Activated B cell treated with CpG ODN at 0.5 μM for 24 hours (primary cell): ENCODE measurements around the gene PRKG1. TPM values are rescaled to one million over a fixed set of nuclear protein-coding genes. Genes with fewer than 3 reads are reported as not detected.

Experiments
- ATAC-seq: fragments of 200-7000 bp; cut with Tn5 transposase; one replicate; pipeline ENCODE4 v1.10.0; 2021; ENCODE audit warnings: low read depth, mild to moderate bottlenecking, moderate library complexity
- CTCF ChIA-PET: fragments of 350-600 bp; sonication (Branson Sonifier 250); formaldehyde crosslinking; loops from one replicate; lab custom pipeline; 2021; ENCODE audit warnings: antibody characterized with exemption; lab: Charles Lee
- POLR2A ChIA-PET: fragments of 350-600 bp; sonication (Branson Sonifier 250); formaldehyde crosslinking; loops from one replicate; lab custom pipeline; 2021; ENCODE audit warnings: antibody characterized with exemption; lab: Charles Lee
- DNase-seq: peaks from one replicate; pipeline ENCODE4 v3.0.0; 2022
- H3K27ac Mint-ChIP-seq: one replicate; pipeline ENCODE4 v1.8.0; 2020; ENCODE audit warnings: mixed read lengths
- H3K27me3 Mint-ChIP-seq: one replicate; pipeline ENCODE4 v1.8.0; 2021; ENCODE audit warnings: mixed read lengths
- H3K36me3 Mint-ChIP-seq: one replicate; pipeline ENCODE4 v1.8.0; 2021; ENCODE audit warnings: low read depth, mixed read lengths
- H3K4me1 Mint-ChIP-seq: one replicate; pipeline ENCODE4 v1.8.0; 2021; ENCODE audit warnings: mixed read lengths
- H3K4me3 Mint-ChIP-seq: one replicate; pipeline ENCODE4 v1.8.0; 2020; ENCODE audit warnings: mild to moderate bottlenecking, mixed read lengths
- H3K9me3 Mint-ChIP-seq: one replicate; pipeline ENCODE4 v1.8.0; 2020; ENCODE audit warnings: mixed read lengths
- CTCF ChIP-seq: fragments of 200-600 bp; IDR thresholded peaks from one replicate; pipeline ENCODE4 v1.8.0; 2022; ENCODE audit warnings: antibody characterized with exemption, mild to moderate bottlenecking
- intact Hi-C: fragments of 100-400 bp; cut with micrococcal nuclease; formaldehyde crosslinking; loops from one replicate; pipeline ENCODE4 v1.15.1; 2024
- total RNA-seq: library from RNA; stranded (reverse); gene quantifications from 2 replicates; pipeline ENCODE4 v1.2.3, GENCODE V29; 2022

The PRKG1 gene
- total RNA-seq, 1 donor from 2014 or later: not detected

- H3K4me1 Mint-ChIP-seq: no peaks in the 10 kb centered on the region
- TF ChIP-seq CTCF: no peak
- no peak overlapping the region for H3K4me3 Mint-ChIP-seq
- H3K27ac Mint-ChIP-seq: no peak overlapping the region
- ATAC-seq (no peak), DNase-seq (no peak)
- ChIA-PET POLR2A (no interaction called here), CTCF (no interaction called here)
- no peaks in the 10 kb centered on the region for H3K27me3 Mint-ChIP-seq
- H3K36me3 Mint-ChIP-seq: no peaks in the 10 kb centered on the region
- intact Hi-C loops: no loop called here
- no peaks in the 10 kb centered on the region for H3K9me3 Mint-ChIP-seq
Observed at GRCh38 chr10:51168086-51168815, 94.0 kb downstream of the PRKG1 start.

DNA sequence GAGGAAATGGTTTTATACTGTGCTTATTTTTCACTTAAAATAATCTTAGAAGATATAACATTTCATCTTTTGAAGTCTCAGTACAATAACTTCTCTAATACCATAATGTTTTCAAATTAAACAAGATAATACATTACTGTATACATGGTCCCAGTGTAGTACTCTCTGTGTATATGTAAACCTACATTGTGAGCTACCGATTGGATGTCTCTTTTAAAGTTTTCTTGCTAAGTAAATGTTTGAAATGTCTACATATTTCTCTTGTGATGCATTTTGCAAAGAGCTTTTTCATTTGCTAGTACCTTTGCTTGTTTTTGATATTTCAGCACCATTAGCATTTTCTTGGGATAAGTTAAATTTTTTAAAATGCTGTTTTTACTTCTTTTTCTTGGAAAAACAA is 94.8 kb downstream of the PRKG1 start:
- no peak overlapping the region for H3K4me3 Mint-ChIP-seq
- ChIA-PET POLR2A (no interaction called here), CTCF (no interaction called here)
- no peaks in the 10 kb centered on the region for H3K4me1 Mint-ChIP-seq
- no peak for DNase-seq
- no peaks in the 10 kb centered on the region for H3K9me3 Mint-ChIP-seq
- H3K36me3 Mint-ChIP-seq: no peaks in the 10 kb centered on the region
- H3K27ac Mint-ChIP-seq: no peak overlapping the region
- H3K27me3 Mint-ChIP-seq: no peaks in the 10 kb centered on the region
- no peak for TF ChIP-seq CTCF
- intact Hi-C loops: no loop called here
- no peak for ATAC-seq

DNA sequence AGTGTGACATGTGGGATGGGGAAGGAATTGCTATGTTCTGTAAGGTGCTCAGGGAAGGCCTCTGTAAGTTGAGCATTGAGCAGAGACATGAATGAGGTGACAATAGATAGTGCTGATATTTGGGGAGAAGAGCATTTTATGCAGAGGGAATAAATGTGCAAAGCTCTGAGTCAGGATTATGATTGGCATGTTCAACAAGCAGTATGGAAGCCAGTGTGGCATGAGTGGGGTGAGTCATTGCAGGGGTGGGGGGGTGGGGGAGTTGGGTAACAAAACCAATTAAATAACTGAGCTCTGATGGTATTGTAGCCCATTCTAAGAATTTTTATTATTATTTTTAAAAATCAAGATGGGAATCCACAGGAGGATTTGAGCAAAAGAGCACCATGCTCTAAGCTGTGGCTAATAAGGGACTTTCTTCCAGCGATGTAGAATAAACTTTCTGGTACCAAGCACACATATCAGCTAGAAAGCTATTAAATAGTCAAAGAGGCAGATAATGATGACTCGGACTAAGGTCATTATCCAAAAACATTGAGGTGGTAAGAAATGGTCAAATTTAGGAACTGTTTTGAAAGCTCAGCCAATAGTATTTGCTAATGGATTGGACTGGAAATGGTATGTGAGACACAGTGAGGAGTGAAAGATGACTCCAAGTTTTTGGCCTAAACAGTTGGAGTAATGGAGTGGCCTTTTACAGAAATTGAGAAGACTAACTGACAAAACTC is 96.4 kb downstream of the PRKG1 start:
- Mint-ChIP-seq H3K36me3 (no peaks in the 10 kb centered on the region), H3K9me3 (no peaks in the 10 kb centered on the region), H3K4me3 (no peak overlapping the region), H3K27ac (no peak overlapping the region), H3K4me1 (no peaks in the 10 kb centered on the region), H3K27me3 (no peaks in the 10 kb centered on the region)
- intact Hi-C loops: no loop called here
- CTCF ChIA-PET: no interaction called here
- ATAC-seq (no peak), DNase-seq (no peak)
- POLR2A ChIA-PET: no interaction called here
- no peak for TF ChIP-seq CTCF

DNA sequence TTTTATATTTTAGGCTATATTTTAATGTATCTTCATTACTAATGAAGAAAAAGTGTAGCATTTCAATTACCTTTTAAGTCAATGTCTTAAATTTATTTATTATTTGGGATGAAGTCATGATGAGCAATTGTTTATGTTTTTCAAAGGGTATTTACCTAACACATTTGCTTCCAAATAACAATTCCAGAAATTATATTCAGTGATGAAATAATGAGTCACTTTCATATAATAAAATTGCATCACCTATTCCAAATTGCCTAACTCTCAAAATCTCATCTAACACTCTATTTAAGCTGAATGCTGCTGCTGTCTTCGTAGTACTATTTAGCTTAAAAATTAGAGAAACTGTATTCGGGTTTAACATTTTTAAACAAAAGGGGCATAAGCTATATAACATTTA is 97.7 kb downstream of the PRKG1 start:
- CTCF ChIA-PET: no interaction called here
- intact Hi-C loops: no loop called here
- Mint-ChIP-seq H3K27me3 (no peaks in the 10 kb centered on the region), H3K9me3 (no peaks in the 10 kb centered on the region), H3K27ac (no peak overlapping the region), H3K4me1 (no peaks in the 10 kb centered on the region), H3K4me3 (no peak overlapping the region), H3K36me3 (no peaks in the 10 kb centered on the region)
- no peak for ATAC-seq
- POLR2A ChIA-PET: no interaction called here
- TF ChIP-seq CTCF: no peak
- DNase-seq: no peak

- no peak for TF ChIP-seq CTCF
- intact Hi-C loops: no loop called here
- Mint-ChIP-seq H3K4me1 (no peaks in the 10 kb centered on the region), H3K9me3 (no peaks in the 10 kb centered on the region), H3K4me3 (no peak overlapping the region), H3K36me3 (no peaks in the 10 kb centered on the region), H3K27me3 (no peaks in the 10 kb centered on the region), H3K27ac (no peak overlapping the region)
- ChIA-PET CTCF (no interaction called here), POLR2A (no interaction called here)
- DNase-seq: no peak
- no peak for ATAC-seq
Observed at GRCh38 chr10:51176976-51177695, 102.8 kb downstream of the PRKG1 start.
